ENCODE measurements around the gene EML5. TPM values are rescaled to one million over a fixed set of nuclear protein-coding genes. Genes with fewer than 3 reads are reported as not detected.
"Not testable (repeated sequence)": the region's sequence is repeated elsewhere in the genome, so short reads cannot be mapped to it uniquely, and the experiment has no call there.

EML5 gene
- total RNA-seq, 1 experiment from 2014 or later, result 0.32 TPM

- CTCF ChIA-PET, result no interaction called here
- H3K4me1 ChIP-seq (ENCODE audit: insufficient read depth, low read length, poor library complexity, severe bottlenecking), result peaks cover 4% of the 10 kb centered on the region
- DNase-seq (ENCODE audit: low spot score), result no peak
- H3K36me3 ChIP-seq (ENCODE audit: insufficient read depth, low read length, poor library complexity, severe bottlenecking), result no peaks in the 10 kb centered on the region
- no peak overlapping the region for H3K27ac ChIP-seq (ENCODE audit: low read depth, low read length, poor library complexity, severe bottlenecking)
- H3K4me3 ChIP-seq (ENCODE audit: low read depth, low read length, poor library complexity, severe bottlenecking), result no peak overlapping the region
- TF ChIP-seq EZH2 (IDR thresholded peaks at IDR 0.05; ENCODE audit: borderline replicate concordance, low read depth, low read length, poor library complexity, severe bottlenecking), result no peak
- TF ChIP-seq, protein P1, sequence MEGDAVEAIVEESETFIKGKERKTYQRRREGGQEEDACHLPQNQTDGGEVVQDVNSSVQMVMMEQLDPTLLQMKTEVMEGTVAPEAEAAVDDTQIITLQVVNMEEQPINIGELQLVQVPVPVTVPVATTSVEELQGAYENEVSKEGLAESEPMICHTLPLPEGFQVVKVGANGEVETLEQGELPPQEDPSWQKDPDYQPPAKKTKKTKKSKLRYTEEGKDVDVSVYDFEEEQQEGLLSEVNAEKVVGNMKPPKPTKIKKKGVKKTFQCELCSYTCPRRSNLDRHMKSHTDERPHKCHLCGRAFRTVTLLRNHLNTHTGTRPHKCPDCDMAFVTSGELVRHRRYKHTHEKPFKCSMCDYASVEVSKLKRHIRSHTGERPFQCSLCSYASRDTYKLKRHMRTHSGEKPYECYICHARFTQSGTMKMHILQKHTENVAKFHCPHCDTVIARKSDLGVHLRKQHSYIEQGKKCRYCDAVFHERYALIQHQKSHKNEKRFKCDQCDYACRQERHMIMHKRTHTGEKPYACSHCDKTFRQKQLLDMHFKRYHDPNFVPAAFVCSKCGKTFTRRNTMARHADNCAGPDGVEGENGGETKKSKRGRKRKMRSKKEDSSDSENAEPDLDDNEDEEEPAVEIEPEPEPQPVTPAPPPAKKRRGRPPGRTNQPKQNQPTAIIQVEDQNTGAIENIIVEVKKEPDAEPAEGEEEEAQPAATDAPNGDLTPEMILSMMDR (conservative IDR thresholded peaks at IDR 0.05; ENCODE audit: low read depth, low read length), result no peak
- no TSS peak for BruUV-seq (replicated peaks)
- peaks cover 59% of the 10 kb centered on the region for H3K27me3 ChIP-seq (replicated peaks; ENCODE audit: insufficient read depth, low read depth, low read length, poor library complexity)
- no peaks in the 10 kb centered on the region for H3K9me3 ChIP-seq (ENCODE audit: low read depth, low read length, poor library complexity, severe bottlenecking)
- intact Hi-C loops (cut with micrococcal nuclease; ENCODE audit: unreplicated experiment), result no loop called here
- POLR2A ChIA-PET (ENCODE audit: low non-redundant PET), result no interaction called here
These were observed 1.5 kb downstream of the EML5 start for GRCh38 chr14:88791252-88791621.

DNA sequence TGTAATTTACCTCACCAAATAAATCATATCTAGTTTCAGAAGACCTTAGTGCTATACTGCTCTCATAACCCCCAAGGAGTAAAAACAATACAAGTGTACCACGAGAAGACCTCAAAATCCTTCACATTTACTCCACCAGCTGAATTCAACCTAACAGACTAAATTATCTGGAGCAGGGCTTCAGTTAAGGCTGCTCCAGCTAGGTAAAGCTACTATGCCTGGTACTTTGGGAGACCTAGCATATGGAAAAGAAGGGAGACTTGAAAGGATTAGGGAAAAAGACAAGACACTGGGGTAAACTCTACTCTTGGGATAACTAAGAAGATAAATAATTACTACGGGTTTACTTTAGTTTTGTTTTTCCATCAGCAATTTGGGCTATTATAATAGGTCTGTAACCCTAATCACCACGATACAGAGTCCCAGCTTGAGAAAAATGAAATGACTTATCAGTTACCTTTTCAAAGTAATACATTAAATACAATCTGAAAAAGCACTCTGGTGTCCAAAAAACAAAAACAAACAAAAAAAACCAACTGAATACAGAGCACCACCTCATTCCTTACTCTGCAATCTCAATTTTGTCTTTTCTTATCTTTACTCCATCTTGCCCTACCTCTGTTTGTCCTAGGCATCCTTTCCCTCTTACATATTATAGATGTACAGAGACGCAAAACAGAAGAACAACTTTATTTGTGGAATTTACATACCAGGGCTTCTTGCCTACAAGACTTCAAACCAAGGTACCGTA lies 2.1 kb downstream of the EML5 start:
- no TSS peak for BruUV-seq (replicated peaks)
- Histone ChIP-seq H3K4me1 (ENCODE audit: insufficient read depth, low read length, poor library complexity, severe bottlenecking) (peaks cover 4% of the 10 kb centered on the region), H3K4me3 (ENCODE audit: low read depth, low read length, poor library complexity, severe bottlenecking) (no peak overlapping the region), H3K9me3 (ENCODE audit: low read depth, low read length, poor library complexity, severe bottlenecking) (no peaks in the 10 kb centered on the region), H3K27me3 (replicated peaks; ENCODE audit: insufficient read depth, low read depth, low read length, poor library complexity) (peaks cover 61% of the 10 kb centered on the region), H3K36me3 (ENCODE audit: insufficient read depth, low read length, poor library complexity, severe bottlenecking) (no peaks in the 10 kb centered on the region), H3K27ac (ENCODE audit: low read depth, low read length, poor library complexity, severe bottlenecking) (no peak overlapping the region)
- intact Hi-C loops (cut with micrococcal nuclease; ENCODE audit: unreplicated experiment), result no loop called here
- TF ChIP-seq, protein P1 (conservative IDR thresholded peaks at IDR 0.05; ENCODE audit: low read depth, low read length), result no peak
- TF ChIP-seq EZH2 (IDR thresholded peaks at IDR 0.05; ENCODE audit: borderline replicate concordance, low read depth, low read length, poor library complexity, severe bottlenecking), result no peak
- ChIA-PET CTCF (no interaction called here), POLR2A (ENCODE audit: low non-redundant PET) (no interaction called here)
- DNase-seq (ENCODE audit: low spot score), result no peak

DNA sequence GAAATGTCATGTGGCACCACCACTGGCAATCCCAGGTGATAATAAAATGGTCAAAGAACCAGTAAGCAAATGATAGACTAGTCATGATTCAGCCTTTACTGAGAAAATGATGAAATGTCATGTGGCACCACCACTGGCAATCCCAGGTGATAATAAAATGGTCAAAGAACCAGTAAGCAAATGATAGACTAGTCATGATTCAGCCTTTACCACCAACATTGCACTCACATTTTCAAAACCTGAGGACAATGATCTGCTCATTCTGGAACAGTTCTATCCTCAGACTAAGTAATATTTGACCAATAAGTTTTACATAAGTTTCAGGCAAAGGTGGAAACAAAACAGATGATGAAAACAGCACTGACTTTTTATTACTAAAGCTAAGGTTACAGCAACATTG lies 3.2 kb downstream of the EML5 start:
- H3K36me3 ChIP-seq (ENCODE audit: insufficient read depth, low read length, poor library complexity, severe bottlenecking); H3K9me3 ChIP-seq (ENCODE audit: low read depth, low read length, poor library complexity, severe bottlenecking); H3K4me3 ChIP-seq (ENCODE audit: low read depth, low read length, poor library complexity, severe bottlenecking); BruUV-seq (replicated peaks); POLR2A ChIA-PET (ENCODE audit: low non-redundant PET); H3K27ac ChIP-seq (ENCODE audit: low read depth, low read length, poor library complexity, severe bottlenecking); intact Hi-C loops (cut with micrococcal nuclease; ENCODE audit: unreplicated experiment); CTCF ChIA-PET; H3K4me1 ChIP-seq (ENCODE audit: insufficient read depth, low read length, poor library complexity, severe bottlenecking); DNase-seq (ENCODE audit: low spot score): not testable (repeated sequence)
- peaks cover 65% of the 10 kb centered on the region for H3K27me3 ChIP-seq (replicated peaks; ENCODE audit: insufficient read depth, low read depth, low read length, poor library complexity)

- no peak overlapping the region for H3K4me3 ChIP-seq (ENCODE audit: low read depth, low read length, poor library complexity, severe bottlenecking)
- ChIA-PET POLR2A (ENCODE audit: low non-redundant PET) (no interaction called here), CTCF (no interaction called here)
- peaks cover 5% of the 10 kb centered on the region for H3K9me3 ChIP-seq (ENCODE audit: low read depth, low read length, poor library complexity, severe bottlenecking)
- DNase-seq (ENCODE audit: low spot score), result no peak
- no TSS peak for BruUV-seq (replicated peaks)
- H3K27me3 ChIP-seq (replicated peaks; ENCODE audit: insufficient read depth, low read depth, low read length, poor library complexity), result peaks cover 60% of the 10 kb centered on the region
- no peak overlapping the region for H3K27ac ChIP-seq (ENCODE audit: low read depth, low read length, poor library complexity, severe bottlenecking)
- no peaks in the 10 kb centered on the region for H3K36me3 ChIP-seq (ENCODE audit: insufficient read depth, low read length, poor library complexity, severe bottlenecking)
- intact Hi-C loops (cut with micrococcal nuclease; ENCODE audit: unreplicated experiment), result no loop called here
- no peaks in the 10 kb centered on the region for H3K4me1 ChIP-seq (ENCODE audit: insufficient read depth, low read length, poor library complexity, severe bottlenecking)
- TF ChIP-seq EZH2 (IDR thresholded peaks at IDR 0.05; ENCODE audit: borderline replicate concordance, low read depth, low read length, poor library complexity, severe bottlenecking), result no peak
- TF ChIP-seq, protein P1 (conservative IDR thresholded peaks at IDR 0.05; ENCODE audit: low read depth, low read length), result no peak
These were observed 6.0 kb downstream of the EML5 start for GRCh38 chr14:88786715-88787114.
